Ectodermal cell (in vitro differentiated cells): ENCODE measurements around the gene BPIFB2.

Experiments used
- H3K27ac ChIP-seq: 2 replicates; pipeline ENCODE4 v1.7.0; 2013; ENCODE audit warnings: mild to moderate bottlenecking, low read depth, low read length; ENCODE audit not compliant: insufficient read depth, poor library complexity, severe bottlenecking
- H3K27me3 ChIP-seq: 2 replicates; pipeline ENCODE4 v1.7.0; 2013; ENCODE audit warnings: mild to moderate bottlenecking, low read length; ENCODE audit not compliant: insufficient read depth, control insufficient read depth, poor library complexity, severe bottlenecking
- H3K36me3 ChIP-seq: one replicate; pipeline ENCODE4 v1.7.0; 2013; ENCODE audit warnings: low read length; ENCODE audit not compliant: control insufficient read depth, insufficient read depth
- H3K4me1 ChIP-seq: one replicate; pipeline ENCODE4 v1.7.0; 2013; ENCODE audit warnings: low read length; ENCODE audit not compliant: control insufficient read depth, insufficient read depth
- H3K4me3 ChIP-seq: 2 replicates; pipeline ENCODE4 v1.7.0; 2013; ENCODE audit warnings: low read depth, low read length, control low read depth; ENCODE audit not compliant: insufficient read depth
- H3K9me3 ChIP-seq: 2 replicates; pipeline ENCODE4 v1.7.0; 2013; ENCODE audit warnings: mild to moderate bottlenecking, low read length, moderate library complexity; ENCODE audit not compliant: control insufficient read depth
- WGBS, 2 experiments: methylation state at CpG; one replicate each; pipeline ENCODE4 v1.1.7; 2013; ENCODE audit warnings: missing lambda C conversion rate in 2 of 2; 5-methylcytosine and 5-hydroxymethylcytosine counted together

Gene BPIFB2

GRCh38 chr20:32999603-33000250 is 7.8 kb upstream of the BPIFB2 start:
- Histone ChIP-seq H3K4me3 (no peak overlapping the region), H3K4me1 (no peaks in the 10 kb centered on the region), H3K36me3 (no peaks in the 10 kb centered on the region), H3K27ac (no peak overlapping the region), H3K27me3 (no peaks in the 10 kb centered on the region), H3K9me3 (no peaks in the 10 kb centered on the region)
- WGBS, 2 experiments, result 80 to 85% methylated on average over 8 of the region's 9 CpGs

GRCh38 chr20:33000802-33001466 is 6.6 kb upstream of the BPIFB2 start:
- H3K27ac ChIP-seq, result no peak overlapping the region
- H3K4me1 ChIP-seq, result no peaks in the 10 kb centered on the region
- WGBS, 2 experiments, result 72 to 77% methylated on average over 9 of the region's 9 CpGs
- H3K36me3 ChIP-seq, result no peaks in the 10 kb centered on the region
- no peak overlapping the region for H3K4me3 ChIP-seq
- no peaks in the 10 kb centered on the region for H3K9me3 ChIP-seq
- no peaks in the 10 kb centered on the region for H3K27me3 ChIP-seq

GRCh38 chr20:33002087-33002808 is 5.3 kb upstream of the BPIFB2 start:
- H3K27ac ChIP-seq, result no peak overlapping the region
- H3K4me3 ChIP-seq, result no peak overlapping the region
- H3K9me3 ChIP-seq, result no peaks in the 10 kb centered on the region
- H3K4me1 ChIP-seq, result no peaks in the 10 kb centered on the region
- H3K36me3 ChIP-seq, result no peaks in the 10 kb centered on the region
- WGBS, 2 experiments, result 92 to 93% methylated on average over 7 of the region's 7 CpGs
- H3K27me3 ChIP-seq, result no peaks in the 10 kb centered on the region

GRCh38 chr20:33004141-33004751 is 3.3 kb upstream of the BPIFB2 start, which contains the start of gene SUN5:
TSS of gene SUN5 (minus strand) at chr20:33004433. CDS start at chr20:33004340, 93 bp downstream.
- WGBS, 2 experiments, result 87 to 94% methylated on average over 6 of the region's 6 CpGs
- Histone ChIP-seq H3K36me3 (no peaks in the 10 kb centered on the region), H3K27me3 (no peaks in the 10 kb centered on the region), H3K9me3 (no peaks in the 10 kb centered on the region), H3K27ac (no peak within 1 kb of the TSS), H3K4me3 (no peak within 1 kb of the TSS), H3K4me1 (no peaks in the 10 kb centered on the region)

GRCh38 chr20:33005132-33005566 is 2.4 kb upstream of the BPIFB2 start:
- Histone ChIP-seq H3K9me3 (no peaks in the 10 kb centered on the region), H3K27me3 (no peaks in the 10 kb centered on the region), H3K4me3 (no peak overlapping the region), H3K27ac (no peak overlapping the region), H3K36me3 (no peaks in the 10 kb centered on the region), H3K4me1 (peaks cover 5% of the 10 kb centered on the region)
- 63 to 64% methylated on average over 4 of the region's 4 CpGs for WGBS, 2 experiments

- H3K36me3 ChIP-seq, result no peaks in the 10 kb centered on the region
- 94 to 95% methylated on average over 8 of the region's 8 CpGs for WGBS, 2 experiments
- peaks cover 5% of the 10 kb centered on the region for H3K4me1 ChIP-seq
- no peak overlapping the region for H3K27ac ChIP-seq
- no peaks in the 10 kb centered on the region for H3K27me3 ChIP-seq
- H3K4me3 ChIP-seq, result no peak overlapping the region
- H3K9me3 ChIP-seq, result no peaks in the 10 kb centered on the region
These were observed 1.4 kb upstream of the BPIFB2 start for GRCh38 chr20:33005908-33006775.

- Histone ChIP-seq H3K36me3 (no peaks in the 10 kb centered on the region), H3K9me3 (no peaks in the 10 kb centered on the region), H3K27ac (no peak overlapping the region), H3K4me3 (no peak overlapping the region), H3K4me1 (peaks cover 5% of the 10 kb centered on the region), H3K27me3 (no peaks in the 10 kb centered on the region)
- 90 to 93% methylated on average over 8 of the region's 8 CpGs for WGBS, 2 experiments
These were observed 628 bp upstream of the BPIFB2 start for GRCh38 chr20:33006776-33007375.

GRCh38 chr20:33008336-33009213 is 1.1 kb downstream of the BPIFB2 start:
- Histone ChIP-seq H3K27me3 (no peaks in the 10 kb centered on the region), H3K9me3 (no peaks in the 10 kb centered on the region), H3K36me3 (no peaks in the 10 kb centered on the region), H3K4me3 (no peak overlapping the region), H3K27ac (no peak overlapping the region), H3K4me1 (peaks cover 5% of the 10 kb centered on the region)
- 93% methylated on average over 23 of the region's 23 CpGs for WGBS, 2 experiments
